ENCODE data around the gene C21orf58. TPM values are rescaled to one million over a fixed set of nuclear protein-coding genes. Genes with fewer than 3 reads are reported as not detected.
"Not testable (repeated sequence)": the region's sequence is repeated elsewhere in the genome, so short reads cannot be mapped to it uniquely, and the experiment has no call there.

Gene C21orf58
- 10 to 100 TPM; 50.1 to 53.9 TPM for total RNA-seq

DNA sequence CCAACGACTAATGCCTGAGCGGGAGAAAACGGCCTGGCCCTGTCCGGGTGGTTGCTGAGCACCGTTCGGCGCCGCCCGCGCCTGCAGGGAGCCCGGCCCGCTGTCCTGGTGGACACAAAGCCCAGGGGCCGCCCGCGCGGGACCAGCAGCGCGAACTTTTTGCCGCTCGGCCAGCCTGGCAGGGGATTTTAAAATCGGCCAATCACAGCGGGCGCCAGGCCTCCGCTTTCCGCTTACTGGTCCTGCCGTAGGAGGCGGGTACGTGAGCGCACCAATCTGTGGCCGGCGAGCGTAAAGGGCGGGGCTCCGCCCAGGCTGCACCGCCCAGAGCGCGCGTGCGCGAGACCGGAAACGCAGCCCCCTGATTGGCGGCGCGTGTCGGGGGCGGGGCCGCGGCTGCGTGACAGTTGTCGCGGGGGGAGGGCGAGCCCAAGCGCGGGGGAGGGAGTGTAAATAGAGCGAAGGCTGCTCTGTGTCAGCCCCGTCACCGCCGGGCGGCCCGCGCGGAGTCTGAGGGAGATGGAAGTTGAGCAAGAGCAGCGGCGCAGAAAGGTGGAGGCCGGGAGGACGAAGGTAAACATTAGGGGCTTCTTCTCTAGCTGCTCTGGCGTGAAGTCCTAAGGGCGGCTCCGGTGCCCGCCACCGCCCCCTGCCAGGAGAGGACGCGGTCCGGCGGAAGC, at the start of gene C21orf58, which contains the start of gene PCNT:
TSS of gene C21orf58 (minus strand) at position 161 of the 680 bp plus-strand sequence. CDS start 1,132 bp downstream, outside the sequence.
TSS of gene PCNT (plus strand) at position 447 of the 680 bp plus-strand sequence. CDS start at position 520, 73 bp downstream.
- peak; percentile 100 for DNase-seq
- H3K27ac Mint-ChIP-seq, result peak within 1 kb of the TSS; percentile 99
- peak within 1 kb of the TSS; percentile 98 for H3K4me3 Mint-ChIP-seq
- peaks cover 32% of the 10 kb centered on the region for H3K4me1 Mint-ChIP-seq
- no peaks in the 10 kb centered on the region for H3K9me3 Mint-ChIP-seq
- H3K36me3 Mint-ChIP-seq, result peaks cover 31% of the 10 kb centered on the region
- no peaks in the 10 kb centered on the region for H3K27me3 Mint-ChIP-seq
- ATAC-seq (ENCODE audit: low read depth), result peak; percentile 87
- POLR2A ChIA-PET, result interaction anchor here (0.7 to 4.2 kb wide), 11 partner anchors 20 to 311 kb away, joined by 3 to 32 read pairs (median 5); partner anchors contain the start of genes DIP2A, MCM3AP, PRMT2 and YBEY

DNA sequence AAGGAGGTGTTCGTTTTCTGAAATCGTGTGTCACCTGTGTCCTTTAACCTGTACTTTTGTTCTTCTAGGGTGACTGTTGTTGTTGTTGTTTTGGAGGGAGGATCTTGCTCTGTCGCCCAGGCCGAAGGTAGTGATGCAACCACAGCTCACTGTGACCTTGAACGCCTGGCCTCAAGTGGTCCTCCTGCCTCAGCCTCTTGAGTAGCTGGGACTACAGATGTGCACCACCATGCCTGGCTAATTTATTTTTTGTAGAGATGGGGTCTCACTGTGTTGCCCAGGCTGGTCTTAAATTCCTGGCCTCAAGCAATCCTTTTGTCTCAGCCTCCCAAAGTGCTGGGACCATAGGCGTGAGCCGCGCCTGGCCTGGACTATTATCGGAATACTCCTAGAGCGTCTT, 49.3 kb upstream of the C21orf58 start:
- POLR2A ChIA-PET; H3K9me3 Mint-ChIP-seq; H3K27me3 Mint-ChIP-seq; H3K27ac Mint-ChIP-seq; ATAC-seq (ENCODE audit: low read depth); H3K4me3 Mint-ChIP-seq; DNase-seq: not testable (repeated sequence)
- Mint-ChIP-seq H3K36me3 (peaks cover 15% of the 10 kb centered on the region), H3K4me1 (peaks cover 19% of the 10 kb centered on the region)

DNA sequence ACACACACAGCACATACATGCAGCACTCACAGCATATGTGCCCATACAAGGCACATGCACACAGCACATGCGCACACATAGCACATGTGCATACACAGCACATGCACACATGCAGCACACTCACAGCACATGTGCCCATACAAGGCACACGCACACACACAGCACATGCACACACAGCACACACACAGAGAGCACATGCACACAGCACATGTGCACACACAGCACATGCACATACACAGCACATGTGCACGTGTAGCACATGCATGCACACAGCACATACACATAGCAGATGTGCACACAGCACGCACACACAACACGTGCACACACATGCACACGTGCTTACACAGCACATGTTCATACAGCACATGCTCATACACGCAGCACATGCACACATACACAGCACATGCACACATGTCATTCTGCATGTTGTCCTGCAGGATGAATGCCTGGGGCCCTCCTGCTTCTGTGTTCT, 48.4 kb upstream of the C21orf58 start:
- no peaks in the 10 kb centered on the region for H3K9me3 Mint-ChIP-seq

DNA sequence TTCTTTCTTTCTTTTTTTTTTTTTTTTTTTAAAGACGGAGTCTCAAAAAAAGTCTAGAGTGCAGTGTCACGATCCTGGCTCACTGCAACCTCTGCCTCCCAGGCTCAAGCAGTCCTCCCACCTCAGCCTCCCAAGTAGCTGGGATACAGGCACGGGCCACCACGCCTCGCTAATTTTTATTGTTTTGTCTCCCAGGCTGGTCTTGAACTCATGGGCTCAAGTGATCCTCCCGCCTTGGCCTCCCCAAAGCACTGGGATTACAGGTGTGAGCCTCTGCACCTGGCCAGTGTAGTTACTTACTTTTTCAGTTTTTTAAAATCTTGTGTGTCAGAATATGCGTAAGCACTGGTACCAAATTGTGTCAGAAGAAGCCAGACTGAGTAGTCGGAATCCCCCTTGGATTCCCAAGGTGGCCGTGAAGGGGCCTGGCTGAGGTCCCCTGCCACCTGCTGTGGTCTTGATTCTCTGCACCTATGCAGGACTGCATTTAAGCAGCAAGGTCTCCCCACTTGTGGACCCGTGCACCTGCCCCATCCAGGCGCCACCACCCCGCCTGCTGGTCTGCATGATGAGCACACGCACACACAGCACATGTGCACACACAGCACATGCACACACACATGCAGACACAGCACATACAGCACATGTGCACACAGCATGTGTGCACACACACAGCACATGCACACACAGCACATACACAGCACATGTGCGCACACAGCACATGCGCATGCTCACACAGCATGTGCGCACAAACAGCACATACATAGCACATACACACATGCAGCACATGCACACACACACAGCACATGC, 47.7 kb upstream of the C21orf58 start:
- ATAC-seq (ENCODE audit: low read depth) (no peak), DNase-seq (no peak)
- Mint-ChIP-seq H3K9me3 (no peaks in the 10 kb centered on the region), H3K4me3 (no peak overlapping the region), H3K4me1 (peaks cover 19% of the 10 kb centered on the region), H3K36me3 (peaks cover 17% of the 10 kb centered on the region), H3K27me3 (no peaks in the 10 kb centered on the region), H3K27ac (no peak overlapping the region)
- POLR2A ChIA-PET, result no interaction called here

More for the DNA sequence above, 48.4 kb upstream of the C21orf58 start:
- ATAC-seq (ENCODE audit: low read depth) (no peak), DNase-seq (no peak)
- H3K27ac Mint-ChIP-seq, result no peak overlapping the region
- H3K4me1 Mint-ChIP-seq, result peaks cover 19% of the 10 kb centered on the region
- H3K36me3 Mint-ChIP-seq, result peaks cover 15% of the 10 kb centered on the region
- H3K4me3 Mint-ChIP-seq, result no peak overlapping the region
- POLR2A ChIA-PET, result no interaction called here
- H3K27me3 Mint-ChIP-seq, result no peaks in the 10 kb centered on the region

DNA sequence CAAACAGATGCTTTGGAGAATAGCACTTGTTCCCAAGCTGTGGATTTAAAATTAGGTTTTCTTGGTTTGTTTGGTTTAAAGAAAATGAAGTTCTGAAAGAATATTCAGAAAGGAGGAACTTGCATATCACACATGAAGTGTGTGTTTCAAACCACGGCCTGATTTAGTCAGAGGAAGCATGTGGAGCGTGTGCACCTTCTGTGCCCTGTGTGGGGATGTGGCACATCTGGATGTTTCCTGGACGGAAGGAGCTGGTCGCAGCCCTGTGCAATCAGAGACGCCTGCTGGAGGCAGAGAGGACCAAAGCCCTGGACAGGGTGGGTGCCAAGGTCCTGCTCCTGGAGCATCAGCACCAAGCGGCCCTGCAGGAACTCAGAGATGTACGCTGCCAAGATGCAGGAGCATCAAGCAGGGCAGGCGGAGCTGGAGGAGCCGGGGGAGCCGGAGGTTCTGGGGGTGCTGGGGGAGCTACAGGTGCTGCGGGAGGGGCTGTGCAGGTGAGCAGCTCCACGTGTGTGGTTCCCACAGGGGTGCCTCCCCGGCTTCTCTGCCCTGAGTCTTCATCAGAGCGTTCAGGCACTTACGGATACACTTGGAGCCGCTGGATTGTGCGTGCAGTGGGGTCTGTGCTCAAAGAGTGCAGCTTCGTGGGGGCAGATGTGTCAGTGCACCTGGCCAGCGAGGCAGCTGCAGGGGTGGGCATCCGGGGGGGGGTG, 46.0 kb upstream of the C21orf58 start:
- no peak for ATAC-seq (ENCODE audit: low read depth)
- H3K36me3 Mint-ChIP-seq, result peaks cover 28% of the 10 kb centered on the region
- POLR2A ChIA-PET, result interaction anchor here (0.9 to 1.2 kb wide), 2 partner anchors 13 to 44 kb away, joined by 3 to 4 read pairs; a partner anchor contains a TSS
- peak overlapping the region; percentile 37 for H3K4me3 Mint-ChIP-seq
- no peak overlapping the region for H3K27ac Mint-ChIP-seq
- H3K9me3 Mint-ChIP-seq, result no peaks in the 10 kb centered on the region
- no peaks in the 10 kb centered on the region for H3K27me3 Mint-ChIP-seq
- DNase-seq, result no peak
- H3K4me1 Mint-ChIP-seq, result peaks cover 19% of the 10 kb centered on the region

DNA sequence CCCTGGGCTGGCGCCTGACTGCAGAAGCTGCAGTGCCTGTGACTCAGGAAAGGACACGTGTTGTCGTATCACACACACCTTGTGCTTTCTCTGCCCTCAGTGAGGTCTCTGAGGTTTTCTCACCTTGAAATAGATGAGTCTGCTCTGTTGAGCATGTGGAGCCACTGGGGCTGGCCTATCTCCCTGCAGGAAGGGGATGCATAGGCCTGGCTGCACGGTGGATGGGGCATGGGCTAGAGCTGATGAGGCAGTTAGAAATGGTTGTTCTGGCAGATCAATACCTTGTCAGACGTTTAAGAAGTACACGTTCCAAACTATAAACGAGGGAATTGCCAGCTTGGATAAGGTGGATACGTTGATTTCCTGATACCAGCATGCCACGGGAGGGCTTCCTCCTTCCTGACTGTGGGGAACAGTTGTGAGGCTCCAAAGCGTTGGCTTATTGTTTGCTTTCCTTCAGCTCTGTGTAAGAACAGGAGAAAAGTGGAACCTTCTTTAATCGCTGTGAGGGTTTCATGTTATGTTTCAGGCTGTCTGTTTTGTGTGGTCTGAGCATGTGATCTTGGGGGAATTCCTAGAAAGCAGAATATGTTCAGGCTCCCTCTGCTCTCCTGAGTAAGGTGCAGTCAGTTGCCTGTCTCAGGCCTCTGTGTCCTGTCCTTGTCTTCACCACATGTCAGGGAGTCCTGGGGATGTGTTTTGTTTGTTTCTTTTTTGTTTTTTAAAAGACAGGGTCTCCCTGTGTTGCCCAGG, 45.0 kb upstream of the C21orf58 start:
- POLR2A ChIA-PET, result interaction anchor here (0.9 to 1.7 kb wide), 4 partner anchors 12 to 90 kb away, joined by 3 to 6 read pairs (median 4); partner anchors contain the start of gene DIP2A
- ATAC-seq (ENCODE audit: low read depth), result peak; percentile 94
- H3K36me3 Mint-ChIP-seq, result peaks cover 28% of the 10 kb centered on the region

DNA sequence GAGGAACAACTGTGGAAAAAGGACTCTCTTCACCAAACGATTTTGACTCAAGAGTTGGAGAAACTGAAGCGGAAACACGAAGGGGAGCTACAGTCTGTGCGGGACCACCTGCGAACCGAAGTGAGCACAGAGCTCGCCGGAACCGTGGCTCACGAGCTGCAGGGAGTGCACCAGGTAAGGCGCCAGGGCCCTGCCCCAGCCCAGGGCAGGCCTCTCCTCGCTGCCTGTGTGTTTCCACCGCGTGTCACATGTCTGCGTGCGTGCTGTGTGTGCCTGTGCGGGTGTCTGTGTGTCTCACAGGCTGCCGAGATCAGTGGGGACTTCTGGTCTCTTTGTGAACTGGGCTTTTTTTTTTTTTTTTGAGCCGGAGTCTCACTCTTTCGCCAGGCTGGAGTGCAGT, 43.3 kb upstream of the C21orf58 start:
- Mint-ChIP-seq H3K27me3 (no peaks in the 10 kb centered on the region), H3K9me3 (no peaks in the 10 kb centered on the region), H3K36me3 (peaks cover 32% of the 10 kb centered on the region)

More for the DNA sequence above, 45.0 kb upstream of the C21orf58 start:
- Mint-ChIP-seq H3K9me3 (no peaks in the 10 kb centered on the region), H3K4me1 (peaks cover 19% of the 10 kb centered on the region), H3K4me3 (peak overlapping the region; percentile 81), H3K27ac (peak overlapping the region; percentile 93), H3K27me3 (no peaks in the 10 kb centered on the region)
- peak; percentile 59 for DNase-seq

DNA sequence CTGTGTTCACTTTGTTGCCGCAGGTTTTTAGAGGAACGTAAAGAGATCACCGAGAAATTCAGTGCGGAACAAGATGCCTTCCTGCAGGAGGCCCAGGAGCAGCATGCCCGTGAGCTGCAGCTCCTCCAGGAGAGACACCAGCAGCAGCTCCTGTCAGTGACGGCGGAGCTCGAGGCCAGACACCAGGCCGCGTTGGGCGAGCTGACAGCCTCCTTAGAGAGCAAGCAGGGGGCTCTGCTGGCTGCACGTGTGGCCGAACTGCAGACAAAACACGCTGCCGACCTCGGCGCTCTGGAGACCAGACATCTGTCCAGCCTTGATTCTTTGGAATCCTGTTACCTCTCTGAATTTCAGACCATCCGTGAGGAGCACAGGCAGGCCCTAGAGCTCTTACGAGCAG, 42.9 kb upstream of the C21orf58 start:
- Mint-ChIP-seq H3K4me3 (no peak overlapping the region), H3K9me3 (no peaks in the 10 kb centered on the region), H3K27ac (no peak overlapping the region), H3K27me3 (no peaks in the 10 kb centered on the region), H3K4me1 (peaks cover 21% of the 10 kb centered on the region), H3K36me3 (peaks cover 32% of the 10 kb centered on the region)
- ATAC-seq (ENCODE audit: low read depth), result no peak
- DNase-seq, result no peak
- POLR2A ChIA-PET, result no interaction called here

More for the DNA sequence above, 43.3 kb upstream of the C21orf58 start:
- no peak overlapping the region for H3K27ac Mint-ChIP-seq
- ATAC-seq (ENCODE audit: low read depth) (no peak), DNase-seq (no peak)
- H3K4me1 Mint-ChIP-seq, result peaks cover 21% of the 10 kb centered on the region
- H3K4me3 Mint-ChIP-seq, result no peak overlapping the region
- POLR2A ChIA-PET, result no interaction called here

DNA sequence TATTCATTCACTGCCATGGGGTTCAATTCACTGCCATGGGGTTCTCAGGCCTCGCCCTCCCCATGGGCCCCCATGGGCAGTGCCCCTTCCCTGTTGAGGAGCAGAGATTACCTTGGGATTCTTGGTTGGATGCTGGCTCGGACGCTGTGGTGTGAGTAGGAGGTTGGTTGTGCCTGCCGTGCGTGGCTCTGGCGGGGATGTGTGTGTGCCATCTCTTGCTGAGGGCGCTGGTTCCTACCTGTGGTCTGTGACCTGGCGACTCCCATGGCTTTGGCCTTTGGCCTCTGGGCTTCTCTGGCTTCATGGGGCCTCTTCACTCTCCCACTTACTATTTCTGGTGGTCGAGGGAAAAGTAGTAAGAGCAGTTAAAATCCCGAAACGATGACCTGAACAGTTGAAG, 42.4 kb upstream of the C21orf58 start:
- Mint-ChIP-seq H3K4me1 (peaks cover 21% of the 10 kb centered on the region), H3K36me3 (peaks cover 34% of the 10 kb centered on the region), H3K4me3 (no peak overlapping the region), H3K27me3 (no peaks in the 10 kb centered on the region), H3K9me3 (no peaks in the 10 kb centered on the region), H3K27ac (no peak overlapping the region)
- DNase-seq (no peak), ATAC-seq (ENCODE audit: low read depth) (no peak)
- POLR2A ChIA-PET, result no interaction called here

DNA sequence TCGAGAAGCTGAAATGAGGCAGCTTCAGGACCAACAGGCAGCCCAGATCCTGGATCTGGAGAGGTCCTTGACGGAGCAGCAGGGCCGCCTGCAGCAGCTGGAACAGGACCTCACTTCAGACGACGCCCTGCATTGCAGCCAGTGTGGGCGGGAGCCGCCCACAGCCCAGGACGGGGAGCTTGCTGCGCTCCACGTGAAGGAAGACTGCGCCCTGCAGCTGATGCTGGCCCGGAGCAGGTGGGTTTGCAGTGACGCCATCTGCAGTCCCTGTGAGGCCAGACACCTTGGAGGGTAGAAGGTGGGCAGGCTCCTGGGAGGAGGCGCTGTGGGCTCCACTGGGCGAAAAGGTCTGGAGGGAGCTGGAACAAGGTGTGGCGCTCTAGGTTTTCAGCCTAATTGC, 40.0 kb upstream of the C21orf58 start:
- no peak overlapping the region for H3K4me3 Mint-ChIP-seq
- peaks cover 8% of the 10 kb centered on the region for H3K4me1 Mint-ChIP-seq
- H3K27me3 Mint-ChIP-seq, result no peaks in the 10 kb centered on the region
- H3K27ac Mint-ChIP-seq, result no peak overlapping the region
- DNase-seq, result no peak
- POLR2A ChIA-PET, result no interaction called here
- peaks cover 35% of the 10 kb centered on the region for H3K36me3 Mint-ChIP-seq
- H3K9me3 Mint-ChIP-seq, result no peaks in the 10 kb centered on the region
- no peak for ATAC-seq (ENCODE audit: low read depth)

DNA sequence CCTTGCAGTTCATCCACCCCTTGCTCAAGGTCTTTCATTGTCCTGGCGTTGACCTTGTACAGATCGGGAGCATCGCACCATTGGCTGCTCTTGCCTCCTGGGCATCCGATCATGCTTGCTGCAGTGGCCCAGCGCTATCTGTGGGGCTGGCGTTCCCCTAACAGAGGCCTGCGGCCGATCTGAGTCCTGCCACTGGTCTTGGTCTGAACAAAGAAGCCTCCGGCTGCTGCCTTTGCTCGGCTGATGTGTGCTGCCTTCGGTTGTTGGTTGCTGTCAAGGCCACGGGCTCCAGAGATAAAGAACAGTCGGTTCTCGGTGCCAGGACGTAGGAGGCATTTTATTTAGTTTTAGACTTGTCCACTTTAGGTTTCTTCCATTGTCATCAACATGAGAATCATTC, 39.3 kb upstream of the C21orf58 start:
- no peaks in the 10 kb centered on the region for H3K9me3 Mint-ChIP-seq
- ATAC-seq (ENCODE audit: low read depth) (no peak), DNase-seq (no peak)
- H3K36me3 Mint-ChIP-seq, result peaks cover 38% of the 10 kb centered on the region
- peaks cover 1% of the 10 kb centered on the region for H3K4me1 Mint-ChIP-seq
- POLR2A ChIA-PET, result no interaction called here
- H3K4me3 Mint-ChIP-seq, result no peak overlapping the region
- no peaks in the 10 kb centered on the region for H3K27me3 Mint-ChIP-seq
- H3K27ac Mint-ChIP-seq, result no peak overlapping the region

DNA sequence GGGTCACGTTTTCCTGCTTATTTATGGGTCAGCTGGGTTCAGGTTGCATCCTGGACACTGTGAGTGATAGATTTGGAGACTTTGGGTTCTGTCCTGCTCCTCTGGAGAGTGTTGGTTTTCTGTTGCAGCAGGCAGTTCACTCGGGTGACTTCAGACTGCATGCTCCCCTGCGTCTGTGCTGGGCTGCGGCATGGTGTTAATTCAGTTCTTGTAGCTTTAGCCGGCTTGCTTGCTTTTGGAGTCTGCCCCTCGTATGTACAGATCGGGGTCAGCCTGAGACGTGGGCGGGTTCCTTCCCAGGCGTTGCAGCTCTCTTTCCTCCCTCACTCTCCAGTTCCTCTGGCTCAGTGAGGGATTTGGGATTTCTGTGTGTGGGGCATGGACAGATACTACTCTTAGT, 38.3 kb upstream of the C21orf58 start:
- POLR2A ChIA-PET, result no interaction called here
- DNase-seq (no peak), ATAC-seq (ENCODE audit: low read depth) (no peak)
- no peaks in the 10 kb centered on the region for H3K9me3 Mint-ChIP-seq
- H3K4me3 Mint-ChIP-seq, result no peak overlapping the region
- H3K27ac Mint-ChIP-seq, result no peak overlapping the region
- no peaks in the 10 kb centered on the region for H3K27me3 Mint-ChIP-seq
- H3K4me1 Mint-ChIP-seq, result peaks cover 1% of the 10 kb centered on the region
- H3K36me3 Mint-ChIP-seq, result peaks cover 38% of the 10 kb centered on the region

Measured in activated naive CD8-positive, alpha-beta T cell treated with anti-CD3 and anti-CD28 coated beads, Interleukin-2, amount 10 ng/mL, durations not matched to agents 7 days and 5 days (primary cell).